Amniotic epithelial cell (primary cell): Measurements from ENCODE around the gene CMIP.

ENCODE experiments used
- DNase-seq: peaks from one replicate; pipeline ENCODE4 v3.0.0-alpha.2; 2010; ENCODE audit warnings: low read depth

The CMIP gene

GRCh38 chr16:81639348-81639747, 194.7 kb downstream of the CMIP start:
- DNase-seq, result no peak

GRCh38 chr16:81639931-81640680, 195.5 kb downstream of the CMIP start:
- no peak for DNase-seq

- DNase-seq, result no peak
Measured at GRCh38 chr16:81640681-81641070, 196.1 kb downstream of the CMIP start.

GRCh38 chr16:81641395-81642106, 196.9 kb downstream of the CMIP start:
- no peak for DNase-seq

- DNase-seq, result no peak
Measured at GRCh38 chr16:81642107-81642436, 197.5 kb downstream of the CMIP start.

- no peak for DNase-seq
Measured at GRCh38 chr16:81642943-81643342, 198.3 kb downstream of the CMIP start.

- DNase-seq, result peak; percentile 83
Measured at GRCh38 chr16:81645266-81645694, 200.7 kb downstream of the CMIP start.

GRCh38 chr16:81645925-81646324, 201.3 kb downstream of the CMIP start:
- no peak for DNase-seq

- peak; percentile 72 for DNase-seq
Measured at GRCh38 chr16:81646561-81646960, 202.0 kb downstream of the CMIP start.

- peak; percentile 79 for DNase-seq
Measured at GRCh38 chr16:81647527-81647926, 202.9 kb downstream of the CMIP start.

GRCh38 chr16:81649561-81650184, 205.1 kb downstream of the CMIP start:
- DNase-seq, result no peak

GRCh38 chr16:81650281-81650680, 205.7 kb downstream of the CMIP start:
- DNase-seq, result no peak

- no peak for DNase-seq
Measured at GRCh38 chr16:81650982-81651562, 206.5 kb downstream of the CMIP start.

GRCh38 chr16:81651758-81652718, 207.4 kb downstream of the CMIP start:
- DNase-seq, result peak; percentile 39

GRCh38 chr16:81652798-81653505, 208.3 kb downstream of the CMIP start:
- no peak for DNase-seq

GRCh38 chr16:81654346-81654745, 209.7 kb downstream of the CMIP start:
- DNase-seq, result no peak

GRCh38 chr16:81655469-81656162, 211.0 kb downstream of the CMIP start:
- DNase-seq, result no peak

GRCh38 chr16:81657224-81657623, 212.6 kb downstream of the CMIP start:
- peak; percentile 33 for DNase-seq

GRCh38 chr16:81657781-81658180, 213.2 kb downstream of the CMIP start:
- DNase-seq, result peak; percentile 70

GRCh38 chr16:81658373-81658772, 213.8 kb downstream of the CMIP start:
- no peak for DNase-seq
